GM21515 (cell line): Measurements from ENCODE around the gene KCNK2.

ENCODE experiments used
- ATAC-seq: cut with Tn5 transposase; IDR thresholded peaks from one replicate; pipeline ENCODE4 v1.9.1; 2021; ENCODE audit not compliant: unreplicated experiment

The KCNK2 gene

DNA sequence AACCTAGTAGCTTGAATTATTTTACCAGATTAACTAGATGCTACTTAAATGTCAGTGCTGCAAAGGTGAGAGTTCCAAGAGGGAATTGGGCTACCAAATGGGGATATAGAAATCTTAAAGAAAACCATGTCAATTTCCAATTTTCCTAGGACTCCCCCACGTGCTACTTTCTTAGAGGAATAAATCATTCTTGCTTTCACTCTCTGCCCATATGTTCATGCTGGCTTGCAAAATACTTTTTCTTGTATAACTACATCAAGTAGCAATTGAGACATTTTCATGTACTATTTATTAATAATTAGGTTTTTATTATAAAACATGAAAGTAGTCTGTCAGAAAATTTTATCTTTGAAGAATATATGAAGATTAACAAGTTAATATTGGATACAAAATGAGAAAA is 11.8 kb downstream of the KCNK2 start:
- no peak for ATAC-seq

DNA sequence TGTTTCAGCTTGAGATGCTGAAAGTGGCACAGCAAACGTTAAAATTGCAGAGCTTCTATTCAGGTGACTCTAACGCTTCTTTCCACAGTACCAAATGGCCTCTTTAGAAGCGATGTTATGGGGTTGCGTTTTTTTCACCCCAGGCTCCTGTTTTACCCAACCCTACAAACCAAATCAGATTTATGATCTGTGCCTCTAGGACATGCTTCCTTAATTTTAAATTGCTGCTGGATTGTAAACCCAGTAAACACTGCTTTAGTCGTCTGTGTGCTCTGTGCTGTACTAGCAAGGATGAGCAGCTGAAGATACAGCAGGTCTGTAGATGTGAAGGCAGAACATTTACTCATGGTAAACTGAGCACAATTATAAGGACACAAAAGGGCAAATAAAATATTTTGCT is 13.0 kb downstream of the KCNK2 start:
- ATAC-seq, result no peak

DNA sequence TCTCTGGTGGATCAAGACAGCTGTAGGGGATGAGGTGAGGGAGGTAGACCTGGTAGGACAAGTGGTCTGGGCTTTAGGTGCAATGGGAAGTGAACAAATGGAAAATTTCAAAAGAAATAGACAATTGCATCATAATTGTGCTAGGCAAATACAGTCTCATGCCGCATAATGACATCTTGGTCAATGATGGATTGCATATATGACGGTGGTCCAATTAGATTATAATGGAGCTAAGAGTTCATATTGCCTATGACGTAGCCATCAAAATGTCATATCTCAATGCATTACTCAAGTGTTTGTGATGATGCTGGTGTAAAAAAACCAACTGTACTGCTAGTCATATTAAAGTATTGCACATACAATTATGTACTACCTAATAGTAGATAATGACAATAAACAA is 19.0 kb downstream of the KCNK2 start:
- no peak for ATAC-seq

- no peak for ATAC-seq
These were observed 21.7 kb downstream of the KCNK2 start for GRCh38 chr1:215104283-215104682.

GRCh38 chr1:215106067-215106466 is 23.5 kb downstream of the KCNK2 start:
- ATAC-seq, result no peak

DNA sequence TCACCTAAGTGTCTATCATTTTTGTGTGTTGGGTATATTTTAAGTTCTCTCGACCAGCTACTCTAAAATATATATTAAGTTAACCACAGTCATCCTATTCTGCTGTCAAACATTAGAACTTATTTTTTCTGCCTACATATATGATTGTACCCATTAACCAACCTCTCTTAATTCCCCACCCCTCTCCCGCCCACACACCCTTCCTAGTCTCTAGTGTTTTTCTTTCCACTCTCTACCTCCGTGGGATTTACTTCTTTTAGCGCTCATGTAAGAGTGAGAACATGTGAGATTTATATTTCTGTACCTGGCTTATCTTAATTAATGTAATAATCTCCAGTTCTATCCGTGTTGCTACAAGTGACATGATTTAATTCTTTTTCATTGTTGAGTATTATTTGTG is 26.6 kb downstream of the KCNK2 start:
- ATAC-seq, result no peak

- ATAC-seq, result no peak
These were observed 29.4 kb downstream of the KCNK2 start for GRCh38 chr1:215111916-215112315.

DNA sequence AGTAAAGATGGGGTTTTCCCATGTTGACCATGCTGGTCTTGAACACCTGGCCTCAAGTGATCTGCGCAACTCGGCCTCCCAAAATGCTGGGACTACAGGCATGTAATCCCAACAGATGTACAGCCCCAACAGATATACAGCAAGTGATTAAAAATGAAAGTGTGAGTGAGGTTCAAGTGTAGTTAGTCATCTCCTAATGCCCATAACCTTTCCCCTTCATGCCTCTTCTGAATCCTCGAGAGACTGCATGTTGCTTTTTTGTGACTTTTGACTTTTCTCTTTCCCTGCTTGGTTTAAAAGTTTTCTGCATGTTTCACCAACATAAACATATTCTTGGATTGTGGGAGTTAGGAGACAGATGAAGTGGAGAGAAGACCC is 31.2 kb downstream of the KCNK2 start:
- ATAC-seq, result no peak

DNA sequence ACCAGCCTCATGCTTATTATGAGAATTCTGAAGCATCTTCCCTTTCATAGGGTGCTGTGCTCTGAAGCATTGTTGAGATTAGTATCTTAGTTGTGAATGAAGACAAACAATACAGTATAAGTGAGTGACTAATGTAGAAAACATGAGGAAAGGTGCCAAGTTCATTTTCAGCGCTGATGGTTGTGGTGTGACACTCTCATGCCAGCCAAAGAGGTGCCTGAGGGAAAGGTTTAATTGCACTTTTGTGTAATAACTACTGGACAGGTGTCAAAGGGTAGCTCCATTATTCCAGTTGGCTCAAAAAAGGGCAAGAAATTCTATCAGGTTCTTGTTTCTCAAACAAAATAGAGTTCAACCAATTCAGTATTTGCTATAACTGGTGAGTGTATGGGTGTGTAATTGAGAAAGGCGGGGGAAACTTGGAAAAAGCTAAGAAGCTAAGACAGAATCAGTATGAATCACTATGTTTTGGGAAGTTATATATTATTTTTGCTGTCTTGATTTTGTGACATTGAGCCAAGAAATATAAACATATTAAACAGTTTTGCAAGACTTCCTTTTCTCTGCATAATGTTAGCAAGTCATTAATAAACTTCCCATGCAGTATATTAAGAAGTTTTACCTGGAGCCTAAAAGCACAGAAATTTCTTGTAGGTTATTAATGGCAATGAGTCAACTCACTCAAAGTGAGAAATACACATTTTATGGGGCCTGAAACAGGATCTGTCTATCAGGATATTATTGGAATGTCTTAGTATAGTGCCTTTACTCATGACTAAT is 31.8 kb downstream of the KCNK2 start:
- no peak for ATAC-seq

DNA sequence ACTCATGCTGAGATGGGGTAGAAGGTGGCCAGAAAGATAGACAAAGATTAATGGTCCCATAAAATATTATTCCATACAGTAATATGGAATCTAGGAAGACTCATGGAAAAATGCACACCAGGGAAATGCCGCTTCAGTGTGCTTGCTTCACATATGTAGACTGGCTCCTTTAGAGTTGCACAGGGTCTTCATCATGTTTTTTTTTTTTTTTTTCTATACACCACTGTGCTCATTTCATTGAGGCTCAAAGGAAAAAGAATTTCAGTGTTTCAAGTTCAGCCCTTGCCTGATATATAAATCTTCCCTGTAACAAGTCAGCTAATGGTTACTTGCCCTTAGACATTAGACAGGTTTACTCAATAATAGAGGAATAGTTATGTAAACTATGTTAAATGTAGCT is 33.2 kb downstream of the KCNK2 start:
- ATAC-seq, result no peak

- ATAC-seq, result no peak
These were observed 35.5 kb downstream of the KCNK2 start for GRCh38 chr1:215118081-215118480.

- ATAC-seq, result no peak
These were observed 36.5 kb downstream of the KCNK2 start for GRCh38 chr1:215119056-215119455.

- no peak for ATAC-seq
These were observed 37.3 kb downstream of the KCNK2 start for GRCh38 chr1:215119719-215120365.

- no peak for ATAC-seq
These were observed 46.0 kb downstream of the KCNK2 start for GRCh38 chr1:215128504-215128903.

DNA sequence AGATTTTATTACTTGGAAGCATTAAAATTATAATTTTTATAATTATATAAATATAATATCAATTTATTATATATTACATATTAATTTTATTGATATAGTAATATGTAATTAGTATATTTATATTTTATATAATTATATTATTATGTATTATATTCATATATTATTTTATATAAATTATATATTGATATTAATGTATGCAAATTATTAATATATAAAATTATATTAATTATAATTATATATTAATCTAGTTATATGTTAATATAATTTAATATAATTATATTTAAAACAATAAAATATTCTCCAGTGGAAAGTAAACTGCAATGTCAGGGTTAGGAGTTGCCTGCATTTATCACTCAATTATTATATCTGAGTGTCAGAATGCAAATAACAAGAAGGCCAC is 48.8 kb downstream of the KCNK2 start:
- no peak for ATAC-seq

GRCh38 chr1:215132156-215132555 is 49.6 kb downstream of the KCNK2 start:
- no peak for ATAC-seq

DNA sequence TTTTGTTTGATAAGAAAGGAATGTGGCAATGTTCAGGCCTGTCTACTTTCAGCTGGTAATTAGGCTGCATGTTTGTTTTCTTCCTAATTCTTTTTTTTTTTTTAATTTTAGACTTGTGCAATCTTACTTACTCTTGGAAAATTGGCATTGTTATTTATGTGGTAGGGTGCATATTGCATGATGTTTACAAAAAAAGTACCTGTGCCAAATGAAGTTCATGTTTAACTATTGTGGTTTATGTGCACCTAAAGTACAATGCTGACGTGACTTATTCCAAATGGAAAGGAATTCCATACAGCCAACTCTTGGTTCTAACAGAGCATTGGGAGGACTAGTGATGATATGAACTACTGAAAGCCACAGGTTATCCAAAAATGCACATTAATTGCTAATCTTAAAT is 51.0 kb downstream of the KCNK2 start:
- no peak for ATAC-seq

GRCh38 chr1:215137985-215138384 is 55.4 kb downstream of the KCNK2 start:
- ATAC-seq, result no peak

- ATAC-seq, result no peak
These were observed 57.6 kb downstream of the KCNK2 start for GRCh38 chr1:215140135-215140534.

GRCh38 chr1:215141460-215141859 is 58.9 kb downstream of the KCNK2 start:
- no peak for ATAC-seq

DNA sequence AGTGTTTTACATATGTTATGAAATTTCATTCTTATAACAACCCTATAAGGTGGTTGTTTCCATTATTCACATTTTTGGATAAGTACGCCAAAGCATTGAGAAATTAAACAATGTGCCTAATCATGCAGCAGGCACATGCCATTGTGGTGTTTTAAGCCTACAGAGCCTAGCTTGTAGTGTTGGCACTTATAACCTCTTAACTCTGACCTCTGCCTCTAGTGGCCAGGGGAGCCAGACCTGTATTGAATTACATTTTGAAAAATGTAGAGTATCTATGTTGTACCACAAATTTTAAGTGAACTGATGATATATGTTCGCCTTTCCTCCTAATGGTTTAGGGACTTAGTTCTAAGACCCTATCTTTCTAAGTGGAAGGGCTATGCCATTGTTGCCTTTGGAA is 61.0 kb downstream of the KCNK2 start:
- no peak for ATAC-seq

GRCh38 chr1:215146240-215146975 is 63.9 kb downstream of the KCNK2 start:
- ATAC-seq, result no peak
